NCI-H128 (cell line): Measurements from ENCODE around the gene SLC48A1.

Experiments used
- DNase-seq: peaks from one replicate; lab custom pipeline; 2025; ENCODE audit not compliant: unreplicated experiment; lab: John Stamatoyannopoulos, UW

Gene SLC48A1

DNA sequence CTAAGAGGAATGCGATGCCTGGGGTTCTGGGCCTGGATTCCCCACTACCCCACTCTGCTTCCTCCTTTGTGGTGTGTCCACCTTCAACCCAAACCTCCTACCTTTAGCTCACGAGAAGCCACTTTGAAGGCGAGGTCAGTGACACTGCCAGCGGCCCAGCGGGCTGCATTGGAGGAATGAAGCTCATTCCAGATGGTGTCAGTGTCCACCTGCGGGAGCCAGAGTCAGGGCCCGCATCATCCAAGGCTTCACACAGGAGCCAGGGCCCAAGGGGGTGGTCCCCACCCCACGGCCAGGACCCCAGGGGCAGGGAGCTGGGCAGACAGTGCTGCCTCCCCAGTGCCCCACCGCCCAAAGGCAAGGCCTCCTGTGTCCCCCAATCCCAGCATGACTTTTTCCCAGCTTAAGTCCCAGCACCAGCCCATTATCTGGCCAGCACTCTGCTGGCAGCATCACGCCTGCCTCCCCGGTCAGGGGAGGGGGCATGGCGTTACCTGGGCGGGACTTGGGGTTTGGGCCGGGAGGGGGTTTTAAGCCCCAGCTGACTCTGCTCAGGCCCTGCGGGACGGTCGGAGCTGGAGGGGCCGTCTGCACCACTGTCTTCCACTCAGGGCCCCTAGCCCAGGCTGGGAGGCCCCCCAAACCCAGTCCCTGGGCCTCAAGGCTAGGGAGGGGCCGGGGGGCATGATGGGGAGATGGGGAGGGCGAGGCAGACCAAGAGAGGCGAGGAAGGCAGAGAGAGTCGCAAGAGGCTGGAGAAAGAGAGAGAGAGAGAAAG is 16.9 kb downstream of the SLC48A1 start:
- DNase-seq: no peak

DNA sequence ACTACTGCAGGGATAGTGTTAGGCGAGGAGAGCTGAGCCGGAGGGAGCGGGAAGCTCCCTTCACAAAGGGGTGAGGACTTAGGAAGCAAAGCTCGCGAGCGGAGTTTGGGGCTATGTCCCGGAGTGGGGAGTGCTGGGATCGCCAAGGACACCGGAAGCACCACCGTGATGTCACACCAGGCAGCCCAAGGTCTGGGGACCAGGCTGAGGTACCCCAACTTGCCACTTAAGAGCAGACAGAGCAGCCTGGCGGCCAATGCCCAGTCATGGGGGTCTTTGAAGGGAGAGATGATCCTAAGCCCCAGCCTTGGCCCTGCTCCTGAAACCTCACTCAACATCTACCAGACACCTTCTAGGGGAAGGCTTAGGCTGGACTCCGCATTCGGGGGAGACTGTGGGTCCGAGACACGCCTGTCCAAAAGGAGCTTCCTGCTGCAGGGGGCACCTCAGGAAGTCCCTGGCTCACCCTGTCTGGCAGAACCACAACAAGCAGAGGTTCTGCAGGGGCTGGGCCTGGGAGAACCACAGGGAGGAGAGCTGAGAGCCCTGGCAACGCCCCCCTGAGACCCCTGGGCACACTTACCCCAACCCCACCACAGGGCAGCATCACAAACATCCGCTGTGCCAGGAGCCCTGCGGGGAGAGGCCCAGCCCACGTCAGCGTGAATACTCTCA is 17.8 kb downstream of the SLC48A1 start:
- no peak for DNase-seq

DNA sequence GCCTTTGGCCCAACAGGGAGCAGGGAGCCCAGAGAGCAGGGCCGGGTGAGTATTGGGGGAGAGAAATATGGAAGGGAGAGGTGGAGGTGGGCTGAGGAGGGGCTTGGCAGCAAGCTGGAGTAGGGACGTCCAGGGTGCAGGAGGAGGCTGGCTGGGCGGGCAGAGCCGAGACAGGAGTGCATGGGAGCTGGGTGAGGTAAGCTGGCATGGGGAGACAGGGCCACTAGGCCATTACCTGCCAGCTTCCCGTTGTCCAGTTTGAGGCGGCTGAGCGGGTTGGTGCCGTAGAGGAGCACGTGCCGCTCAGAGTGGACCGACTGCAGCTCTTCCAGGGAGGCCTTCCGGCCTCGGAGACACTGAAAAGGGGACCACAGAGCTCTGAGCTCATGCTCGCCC is 18.3 kb downstream of the SLC48A1 start:
- no peak for DNase-seq

DNA sequence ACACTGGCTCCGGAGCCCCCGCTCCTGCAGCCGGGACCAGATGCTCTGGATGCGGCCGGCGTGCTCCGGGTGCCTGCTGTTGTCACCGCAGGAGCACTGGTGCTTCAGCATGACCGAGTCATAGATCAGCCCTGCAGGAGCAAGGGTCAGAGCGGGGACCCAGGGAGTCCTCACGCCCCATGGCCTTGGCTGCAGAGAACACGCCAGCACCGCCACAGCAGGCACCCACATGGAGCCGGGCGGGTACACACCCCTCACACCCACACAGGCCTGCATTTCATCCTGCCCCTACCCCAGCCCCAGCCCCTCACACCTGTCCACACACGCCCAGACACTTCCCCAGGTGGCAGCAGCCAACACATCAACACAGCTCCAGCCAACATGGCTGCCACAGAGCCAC is 18.8 kb downstream of the SLC48A1 start:
- no peak for DNase-seq

DNA sequence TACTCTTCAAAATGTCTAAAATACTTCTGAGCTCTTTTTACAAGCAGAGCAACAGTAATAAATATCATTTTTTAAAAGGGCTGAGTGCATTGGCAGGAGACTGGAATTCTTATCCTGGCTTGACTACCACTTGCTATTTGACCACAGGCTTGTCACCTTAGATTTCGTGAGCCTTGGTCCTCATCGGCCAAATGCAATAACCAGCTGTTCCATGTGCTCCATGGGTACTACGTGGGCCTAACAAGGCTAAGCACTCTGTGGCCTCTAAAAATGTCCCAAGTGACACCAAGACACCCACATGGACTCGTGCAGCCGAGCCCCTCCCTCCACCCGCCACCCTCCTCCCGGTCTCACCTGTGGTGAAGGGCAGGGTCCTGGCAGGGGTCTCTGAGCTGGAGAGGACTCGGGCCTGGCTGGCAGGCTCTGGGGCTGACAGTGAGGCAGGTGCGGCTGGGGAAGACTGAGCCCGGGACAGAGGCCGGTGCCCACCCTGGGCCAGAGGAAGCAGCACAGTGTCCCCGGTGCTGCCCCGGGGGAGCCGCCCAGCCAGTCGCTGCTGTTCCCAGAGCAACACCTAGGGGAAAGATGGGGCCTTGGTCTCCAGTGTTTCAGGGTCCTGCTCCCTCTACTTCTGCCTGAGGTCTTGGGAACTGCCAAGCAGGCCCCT is 20.1 kb downstream of the SLC48A1 start:
- no peak for DNase-seq

DNA sequence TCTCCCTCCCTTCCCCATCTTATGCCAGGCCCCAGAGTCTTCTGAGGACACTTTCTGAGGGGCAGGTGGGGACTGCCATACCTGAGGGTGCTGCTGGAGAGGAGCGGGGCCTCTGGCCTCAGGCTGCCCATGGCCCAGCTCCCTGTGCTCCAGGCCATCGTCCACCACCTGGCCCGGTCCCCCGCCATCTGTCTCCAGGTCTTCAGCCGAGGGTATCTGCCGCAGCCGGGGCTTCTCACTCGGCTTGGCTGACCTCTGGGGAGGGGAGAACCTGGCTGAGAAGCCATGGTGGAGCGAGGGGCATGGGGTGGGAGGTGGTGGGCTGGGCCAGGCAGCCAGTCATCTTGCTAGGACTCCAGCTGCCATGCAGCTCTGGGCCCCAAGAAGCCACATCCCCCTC is 21.6 kb downstream of the SLC48A1 start:
- DNase-seq: no peak

DNA sequence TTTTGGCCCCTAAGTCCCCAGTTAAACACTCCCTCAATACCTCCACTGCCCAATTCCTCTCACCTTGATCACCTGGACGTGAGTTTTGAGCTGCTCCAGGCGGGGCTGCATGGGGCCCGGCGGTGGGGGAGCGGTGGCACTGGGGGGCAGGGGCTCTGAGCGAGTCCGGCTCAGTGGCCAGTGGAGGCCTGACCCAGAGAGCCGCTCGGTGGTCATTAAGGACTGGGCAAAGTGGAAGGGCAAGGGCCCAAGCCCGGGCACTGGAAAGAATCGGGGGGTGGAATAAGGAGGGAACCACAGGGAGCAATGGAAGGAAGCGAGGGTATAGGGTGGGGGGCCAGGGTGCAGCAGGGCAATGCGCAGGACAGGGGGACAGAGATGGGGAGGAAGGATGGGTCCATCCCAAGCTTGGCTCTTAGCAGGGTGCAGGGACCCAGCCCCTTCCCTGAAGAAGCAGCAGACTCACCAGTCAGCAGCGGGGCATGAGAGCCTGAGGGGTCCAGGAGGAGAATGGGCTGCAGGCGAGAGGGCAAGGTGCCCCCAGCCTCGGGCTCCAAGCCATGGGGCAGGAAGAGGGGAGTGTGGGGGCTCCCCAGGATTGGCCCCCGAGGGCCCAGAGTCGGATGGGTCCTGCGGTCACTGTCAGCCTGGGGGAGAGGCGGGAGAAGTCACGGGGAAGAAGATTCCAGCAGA is 22.2 kb downstream of the SLC48A1 start:
- DNase-seq: no peak

DNA sequence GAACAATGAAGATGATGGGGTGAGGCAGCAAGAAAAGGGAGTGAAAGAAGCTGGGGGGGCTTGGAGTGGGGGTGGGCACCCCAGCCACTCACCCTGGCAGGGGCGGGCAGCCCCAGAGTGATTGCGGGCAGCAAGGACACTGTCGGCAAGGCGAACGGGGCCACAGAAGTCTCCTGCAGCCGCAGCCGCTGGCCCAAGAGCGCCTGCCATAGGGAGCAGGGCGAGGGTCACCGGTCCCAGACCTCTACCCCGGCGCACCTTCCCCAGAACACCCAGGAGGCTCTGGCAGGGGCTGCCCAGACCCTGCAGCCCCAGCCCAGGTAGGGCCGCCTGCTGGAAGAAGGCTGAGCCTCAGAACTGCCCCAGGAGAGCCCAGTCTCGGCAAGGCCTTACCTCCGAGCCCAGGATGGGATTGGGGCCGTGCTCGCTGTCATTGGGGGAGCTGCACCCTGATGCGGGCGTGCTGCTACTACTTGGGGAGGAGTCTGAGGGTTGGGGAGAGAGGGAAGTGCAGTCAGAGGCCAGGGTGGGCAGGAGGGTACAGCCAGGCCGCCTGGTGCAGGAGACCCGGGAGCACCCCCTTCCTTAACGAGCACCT is 22.9 kb downstream of the SLC48A1 start:
- DNase-seq: no peak

DNA sequence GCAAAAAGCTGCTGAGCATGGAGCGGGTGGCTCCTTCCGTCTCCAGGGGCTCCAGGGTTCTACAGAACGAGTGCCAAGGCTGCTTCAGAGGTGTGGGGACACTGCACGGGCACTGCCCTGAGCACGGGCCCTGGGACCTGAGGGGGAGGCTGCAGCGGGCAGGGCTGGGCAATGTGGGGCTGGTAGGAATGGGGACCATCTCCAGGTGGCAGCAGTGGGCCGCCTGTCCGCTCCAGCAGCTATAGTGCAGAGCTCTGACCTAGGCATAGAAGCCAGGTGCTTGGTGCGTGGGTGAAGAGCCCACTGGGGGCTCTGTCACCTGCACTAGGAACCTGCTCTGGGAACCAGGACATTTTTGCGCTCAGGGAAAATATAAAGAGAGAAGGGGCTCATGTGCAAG is 24.4 kb downstream of the SLC48A1 start:
- DNase-seq: no peak

DNA sequence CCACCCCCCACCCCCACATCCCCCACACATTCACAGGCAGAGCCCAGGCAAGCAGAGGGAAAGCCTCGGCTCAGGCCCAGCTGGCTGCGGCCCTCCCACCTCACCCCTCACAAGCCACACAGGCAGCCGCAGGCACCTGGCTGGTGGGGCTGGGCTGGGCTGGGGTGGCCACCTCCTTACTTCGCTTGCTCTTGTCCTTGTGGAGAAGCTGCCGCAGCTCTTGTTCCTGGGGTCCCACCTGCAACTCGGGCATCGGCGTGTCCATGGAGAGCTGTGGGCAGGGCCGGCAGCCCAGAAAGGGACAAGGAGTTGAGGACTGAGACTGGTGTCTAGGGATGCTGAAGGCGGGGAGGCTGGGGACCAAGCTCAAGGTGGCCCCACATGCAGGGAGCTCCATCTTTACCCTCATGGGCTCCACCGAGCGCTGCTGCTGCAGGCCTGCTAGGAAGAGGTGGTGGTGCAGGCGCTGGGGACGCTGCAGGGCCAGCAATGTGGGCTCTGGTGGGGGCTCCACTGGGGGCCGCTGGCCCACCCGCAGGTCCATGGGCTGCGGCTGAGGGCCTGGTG is 25.4 kb downstream of the SLC48A1 start:
- no peak for DNase-seq

DNA sequence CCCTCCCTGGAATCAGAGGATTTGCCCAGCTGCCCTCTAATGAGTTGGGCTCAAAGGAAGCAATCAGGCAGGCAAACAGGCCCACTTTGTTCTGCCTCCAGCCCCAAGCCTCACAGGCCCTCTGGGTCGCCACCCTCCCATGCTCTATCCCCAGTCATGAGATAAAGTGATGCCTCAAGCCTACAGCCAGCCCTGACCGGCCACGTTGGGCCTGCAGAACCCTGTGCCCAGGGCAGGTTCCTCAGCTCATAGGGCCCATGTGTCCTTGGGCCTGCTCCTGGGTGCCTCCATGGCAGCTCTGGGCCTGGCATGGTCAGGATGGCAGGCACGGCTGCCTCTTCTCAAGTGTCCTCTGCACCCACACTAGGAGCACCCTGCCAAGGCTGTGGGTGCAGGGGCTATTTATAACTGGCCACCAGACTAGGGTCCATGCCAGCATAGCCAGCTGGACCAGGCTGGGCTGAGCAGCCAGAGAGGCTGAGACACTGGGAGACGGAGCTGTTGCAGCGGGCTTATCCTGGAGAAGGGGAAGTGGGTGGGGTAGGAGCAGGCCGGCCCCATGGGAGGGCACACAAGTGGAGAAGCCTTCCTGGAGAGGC is 26.4 kb downstream of the SLC48A1 start:
- no peak for DNase-seq

DNA sequence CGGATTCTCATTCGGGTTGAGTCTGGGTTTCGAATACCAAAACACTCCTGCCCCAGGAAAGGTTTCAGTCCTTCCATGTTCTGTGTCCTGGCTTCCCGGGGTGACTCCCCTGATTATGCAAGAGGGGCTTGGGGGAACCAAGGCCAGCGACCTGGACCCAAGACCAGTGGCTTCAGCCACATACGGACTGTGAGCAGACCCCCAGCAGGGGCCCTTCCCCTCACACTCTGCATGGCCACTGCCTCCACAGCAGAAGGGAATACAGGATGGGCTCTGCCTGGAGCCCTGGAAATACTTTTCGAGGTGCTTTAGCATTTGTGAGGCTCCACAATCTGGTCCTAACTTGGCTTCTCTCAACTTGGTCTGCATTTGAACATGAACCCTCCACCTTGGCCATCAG is 27.5 kb downstream of the SLC48A1 start:
- no peak for DNase-seq

DNA sequence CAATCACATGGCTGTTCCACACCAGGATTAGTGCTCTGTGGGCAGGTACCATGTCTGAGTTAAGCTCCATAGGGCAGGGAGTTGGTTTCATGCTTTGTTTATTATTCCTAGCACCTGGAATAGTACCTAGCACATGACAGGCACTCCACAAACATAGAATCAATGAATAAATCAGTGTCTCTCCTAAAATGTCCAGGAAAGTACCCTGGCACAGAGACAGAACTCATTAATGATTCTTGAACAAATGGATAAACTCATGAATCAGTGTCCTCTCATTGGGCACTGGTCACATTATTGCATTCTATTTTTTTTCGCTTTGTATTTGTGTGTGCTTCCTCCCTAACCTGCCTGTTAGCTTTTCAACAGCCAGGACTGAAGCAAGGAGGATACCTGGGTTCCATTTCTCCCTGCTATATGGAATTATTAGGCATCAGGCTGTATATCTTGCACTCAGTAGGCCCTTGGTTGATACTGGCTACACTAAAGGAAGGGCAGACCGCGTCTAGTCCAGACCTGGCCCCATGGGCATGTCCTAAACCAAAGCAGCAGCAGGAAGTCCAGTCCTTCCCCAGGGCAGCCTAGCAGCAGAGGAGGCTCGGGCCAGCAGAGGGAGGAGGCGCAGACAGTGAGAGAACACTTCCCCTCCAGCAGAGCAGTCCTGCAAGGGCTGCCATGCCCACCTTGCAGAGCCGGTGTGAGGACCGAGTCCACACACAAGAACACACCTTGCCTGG is 28.3 kb downstream of the SLC48A1 start:
- no peak for DNase-seq

DNA sequence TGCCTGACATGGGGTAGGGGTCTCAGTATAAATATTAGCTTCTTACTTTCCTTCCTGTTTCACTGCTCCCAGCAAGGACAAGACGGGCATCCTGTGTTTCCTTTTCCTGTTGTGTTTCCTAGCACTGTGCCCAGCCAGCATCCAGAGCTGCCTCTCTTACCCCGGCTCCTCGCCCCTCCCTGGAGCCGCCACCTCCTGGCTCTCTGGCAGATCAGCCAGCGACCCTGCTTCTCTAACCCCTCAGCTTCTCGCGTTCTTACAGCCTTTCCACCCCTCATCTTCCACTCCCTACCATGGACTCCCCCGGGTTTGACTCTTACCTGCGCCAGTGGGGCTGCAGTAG is 28.8 kb downstream of the SLC48A1 start:
- no peak for DNase-seq

DNA sequence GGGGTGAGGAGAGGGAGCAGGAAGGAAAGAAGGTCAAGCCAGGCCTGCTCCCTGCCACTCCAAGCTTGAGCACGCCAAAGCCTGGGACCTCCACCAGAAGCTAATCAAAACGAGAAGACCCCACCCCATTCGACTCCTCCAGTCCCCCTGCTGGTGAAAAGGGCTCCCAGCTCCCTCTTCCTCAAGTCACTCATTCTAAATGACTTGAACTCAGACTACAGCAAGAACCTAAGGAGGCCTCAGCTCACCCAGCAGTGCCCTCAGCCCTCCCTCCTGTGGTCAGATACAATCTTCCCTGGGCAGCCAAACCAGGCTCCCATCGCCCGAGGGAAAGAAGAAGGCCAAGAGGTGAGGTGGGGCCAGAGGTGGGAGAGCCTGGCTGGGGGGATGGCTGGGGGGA is 29.3 kb downstream of the SLC48A1 start:
- no peak for DNase-seq

DNA sequence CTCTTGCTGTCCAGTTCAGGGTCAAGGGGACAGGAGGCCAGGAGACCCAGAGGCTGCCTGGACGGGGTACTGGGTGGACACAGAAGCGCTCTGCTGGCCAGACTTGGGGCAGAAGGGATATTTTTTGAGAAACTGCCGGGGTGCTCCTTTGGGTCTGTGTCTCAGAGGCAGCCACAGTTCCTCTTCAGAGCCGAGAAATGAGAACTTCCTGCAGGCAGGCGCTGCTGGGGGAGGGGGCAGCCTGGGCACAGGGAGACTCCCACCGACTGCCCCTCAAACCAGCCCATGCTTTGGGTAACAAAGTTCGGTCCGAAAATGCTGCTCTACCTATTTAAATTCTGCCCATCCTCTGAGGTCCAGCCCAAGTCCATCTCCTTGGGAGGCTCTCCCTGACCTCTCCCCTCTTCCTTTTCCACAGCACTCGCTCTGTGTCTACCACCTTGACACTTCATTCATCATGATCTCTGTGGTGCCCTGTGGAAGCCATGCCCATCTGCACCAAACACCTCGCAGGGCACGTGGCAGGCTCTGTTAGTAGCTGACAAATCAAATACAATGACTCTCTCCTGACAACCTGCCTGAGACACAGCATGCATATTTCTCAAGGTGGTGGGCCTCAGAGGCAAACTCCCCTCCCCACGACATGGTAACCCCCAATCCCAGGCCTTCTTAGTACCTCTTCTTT is 30.3 kb downstream of the SLC48A1 start:
- no peak for DNase-seq

DNA sequence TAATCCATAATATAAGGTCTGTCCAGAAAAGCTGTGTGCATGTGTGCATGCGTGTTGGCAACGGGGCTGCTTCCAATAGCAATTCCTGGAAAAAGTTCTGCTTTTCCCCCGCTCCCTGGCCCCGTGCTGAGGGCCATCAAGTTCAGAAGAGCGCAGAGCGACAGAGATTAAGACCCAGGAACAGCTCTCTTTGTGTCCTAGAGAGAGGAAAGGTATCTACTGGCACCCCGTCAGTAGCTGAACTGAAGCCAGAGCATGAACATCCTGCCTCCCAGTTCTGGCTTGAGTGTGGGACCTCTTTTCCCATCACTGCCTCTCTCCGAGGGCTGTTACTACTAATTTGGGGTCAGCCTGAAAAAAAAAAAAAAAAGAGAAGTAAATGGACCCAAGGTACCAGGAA is 31.1 kb downstream of the SLC48A1 start:
- DNase-seq: no peak

DNA sequence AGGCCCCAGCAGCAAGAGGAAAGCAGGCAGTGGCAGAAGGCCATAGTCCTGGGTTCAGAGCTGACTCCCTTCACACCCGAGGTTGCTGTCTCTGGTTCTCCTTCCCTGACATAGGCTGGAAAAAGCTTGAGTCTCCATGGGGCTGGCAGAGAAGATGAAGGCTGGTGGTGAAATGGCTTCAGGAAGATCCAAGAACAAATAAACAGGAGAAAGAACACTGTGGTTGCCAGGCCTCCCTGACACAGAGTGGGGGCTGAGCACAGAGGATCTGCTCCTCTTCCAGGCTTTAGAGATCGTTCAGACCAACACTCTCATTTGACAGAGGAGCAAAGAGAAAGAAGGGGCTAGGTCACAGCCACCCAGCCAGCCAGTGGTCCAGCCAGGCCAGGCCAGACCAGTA is 32.4 kb downstream of the SLC48A1 start:
- no peak for DNase-seq

DNA sequence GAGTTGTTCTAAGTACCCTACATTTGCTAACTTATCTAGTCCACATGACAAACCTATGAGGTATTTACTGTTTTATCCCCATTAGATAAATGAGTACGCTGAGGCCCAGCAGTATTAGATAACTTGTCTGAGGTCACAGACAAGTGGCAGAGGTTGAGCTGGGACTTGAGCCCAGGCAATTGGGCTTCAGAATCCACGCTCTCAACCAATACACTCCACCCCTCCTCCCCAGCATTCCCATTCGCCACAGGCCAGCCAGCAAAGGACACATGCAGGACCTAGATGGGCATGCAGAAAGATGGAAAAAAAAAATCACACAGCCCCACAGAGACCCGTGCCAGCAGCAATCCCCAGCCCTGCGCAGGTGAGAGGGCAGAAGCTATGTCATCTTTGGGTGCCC is 34.3 kb downstream of the SLC48A1 start:
- DNase-seq: no peak
